Stimulated activated CD4-positive, alpha-beta T cell treated with anti-CD3 and anti-CD28 coated beads, TNF-alpha, amount 100 ng/mL, for 4 hours (primary cell): Measurements from ENCODE around the gene CBLC.
"Not testable (repeated sequence)": the region's sequence is repeated elsewhere in the genome, so short reads cannot be mapped to it uniquely, and the experiment has no call there.

Source experiments
- DNase-seq, 3 experiments: peaks; one replicate each; pipeline ENCODE4 v3.0.0-alpha.2; 2020; ENCODE audit warnings: low read depth in 3 of 3

The CBLC gene

GRCh38 chr19:44765033-44765948, 12.4 kb upstream of the CBLC start:
- no peak for DNase-seq

- no peak for DNase-seq
Measured at GRCh38 chr19:44765949-44766335, 11.7 kb upstream of the CBLC start.

- no peak for DNase-seq
Measured at GRCh38 chr19:44767295-44768180, 10.2 kb upstream of the CBLC start.

- peak; percentile 93 to 96 (median 95) for DNase-seq
Measured at GRCh38 chr19:44770550-44771257, 7.0 kb upstream of the CBLC start.

- DNase-seq = not testable (repeated sequence)
Measured at GRCh38 chr19:44772144-44772543, 5.5 kb upstream of the CBLC start.

- no peak for DNase-seq
Measured at GRCh38 chr19:44772959-44773358, 4.7 kb upstream of the CBLC start.

GRCh38 chr19:44775676-44776240, 1.9 kb upstream of the CBLC start:
- no peak for DNase-seq

GRCh38 chr19:44776402-44777096, 1.1 kb upstream of the CBLC start:
- DNase-seq = no peak

- no peak for DNase-seq
Measured at GRCh38 chr19:44779150-44779549, 1.5 kb downstream of the CBLC start.

GRCh38 chr19:44781694-44782093, 4.0 kb downstream of the CBLC start:
- DNase-seq = not testable (repeated sequence)

GRCh38 chr19:44782729-44783128, 5.0 kb downstream of the CBLC start:
- no peak for DNase-seq

GRCh38 chr19:44783545-44783944, 5.9 kb downstream of the CBLC start:
- no peak for DNase-seq

GRCh38 chr19:44785271-44785670, 7.6 kb downstream of the CBLC start:
- DNase-seq = no peak

GRCh38 chr19:44785993-44786392, 8.3 kb downstream of the CBLC start:
- no peak for DNase-seq

- DNase-seq = no peak
Measured at GRCh38 chr19:44788971-44789370, 11.3 kb downstream of the CBLC start.

- DNase-seq = no peak
Measured at GRCh38 chr19:44789943-44790483, 12.3 kb downstream of the CBLC start.

GRCh38 chr19:44792281-44792680, 14.6 kb downstream of the CBLC start:
- DNase-seq = no peak

GRCh38 chr19:44794610-44795009, 16.9 kb downstream of the CBLC start:
- DNase-seq = no peak

GRCh38 chr19:44795398-44795987, 17.8 kb downstream of the CBLC start:
- DNase-seq = no peak

- DNase-seq = no peak
Measured at GRCh38 chr19:44796701-44797115, 19.0 kb downstream of the CBLC start.
